ENCODE results near the gene RHO.
"Not testable (repeated sequence)": the region's sequence is repeated elsewhere in the genome, so short reads cannot be mapped to it uniquely, and the experiment has no call there.

RHO gene

DNA sequence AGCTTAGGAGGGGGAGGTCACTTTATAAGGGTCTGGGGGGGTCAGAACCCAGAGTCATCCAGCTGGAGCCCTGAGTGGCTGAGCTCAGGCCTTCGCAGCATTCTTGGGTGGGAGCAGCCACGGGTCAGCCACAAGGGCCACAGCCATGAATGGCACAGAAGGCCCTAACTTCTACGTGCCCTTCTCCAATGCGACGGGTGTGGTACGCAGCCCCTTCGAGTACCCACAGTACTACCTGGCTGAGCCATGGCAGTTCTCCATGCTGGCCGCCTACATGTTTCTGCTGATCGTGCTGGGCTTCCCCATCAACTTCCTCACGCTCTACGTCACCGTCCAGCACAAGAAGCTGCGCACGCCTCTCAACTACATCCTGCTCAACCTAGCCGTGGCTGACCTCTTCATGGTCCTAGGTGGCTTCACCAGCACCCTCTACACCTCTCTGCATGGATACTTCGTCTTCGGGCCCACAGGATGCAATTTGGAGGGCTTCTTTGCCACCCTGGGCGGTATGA, at the start of gene RHO:
Gene RHO, plus strand, starts transcription at position 51 of the 512 bp plus-strand sequence. Its CDS starts 95 bp downstream, at position 146.
- no peak for DNase-seq

DNA sequence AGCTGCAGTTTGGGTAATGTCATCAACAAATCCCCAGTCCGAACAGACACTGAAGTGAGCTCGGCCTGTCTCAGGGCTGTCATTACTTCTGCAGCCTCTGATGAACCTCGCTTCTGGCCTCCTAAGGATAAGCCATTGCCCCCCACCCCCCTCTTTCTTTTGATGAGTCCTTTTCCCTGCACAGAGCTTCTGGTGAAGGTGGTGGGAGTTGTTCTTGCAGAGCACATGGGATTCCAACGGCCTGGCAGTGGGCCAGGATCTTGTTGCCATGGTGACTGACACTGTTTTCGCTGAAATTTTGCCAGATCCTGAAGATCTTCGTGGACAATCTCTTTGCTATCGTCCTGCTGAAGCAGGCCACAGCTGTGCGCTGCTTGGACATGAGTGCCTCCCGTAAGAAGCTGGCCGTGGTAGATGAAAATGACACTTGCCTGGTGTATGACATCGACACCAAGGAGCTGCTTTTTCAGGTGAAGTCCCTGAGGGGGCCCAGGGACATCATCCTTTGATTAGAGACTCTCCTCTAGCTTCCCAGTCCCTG, 47.1 kb upstream of the RHO start:
- DNase-seq: not testable (repeated sequence)

DNA sequence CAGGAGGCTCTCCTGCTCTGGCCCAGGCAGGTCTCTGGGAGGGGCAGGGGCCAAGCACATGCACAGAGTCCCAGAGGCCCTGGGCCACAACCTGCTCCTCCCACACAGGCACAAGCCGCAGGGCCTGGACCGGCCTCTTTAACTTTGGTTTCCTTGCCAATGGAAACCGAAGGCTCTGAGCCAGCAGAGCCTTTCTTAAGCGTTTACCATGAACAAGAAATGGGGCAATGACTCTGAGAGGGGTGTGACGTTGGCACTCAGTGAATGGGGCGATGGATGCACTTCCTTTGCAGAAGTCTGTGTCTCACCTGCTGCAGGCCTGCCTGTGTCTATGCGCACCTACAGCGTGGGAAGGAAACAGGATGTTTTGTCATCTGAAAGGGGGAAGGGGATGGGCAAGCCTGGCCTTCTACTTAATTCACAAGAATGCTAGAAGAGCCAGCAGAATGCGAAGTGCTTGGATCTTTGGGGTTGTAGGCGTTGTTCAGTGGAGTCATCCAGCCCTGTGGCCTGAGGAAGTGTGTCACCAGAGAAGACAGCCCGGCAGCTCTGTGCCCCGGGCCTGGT, 46.6 kb upstream of the RHO start:
- no peak for DNase-seq

DNA sequence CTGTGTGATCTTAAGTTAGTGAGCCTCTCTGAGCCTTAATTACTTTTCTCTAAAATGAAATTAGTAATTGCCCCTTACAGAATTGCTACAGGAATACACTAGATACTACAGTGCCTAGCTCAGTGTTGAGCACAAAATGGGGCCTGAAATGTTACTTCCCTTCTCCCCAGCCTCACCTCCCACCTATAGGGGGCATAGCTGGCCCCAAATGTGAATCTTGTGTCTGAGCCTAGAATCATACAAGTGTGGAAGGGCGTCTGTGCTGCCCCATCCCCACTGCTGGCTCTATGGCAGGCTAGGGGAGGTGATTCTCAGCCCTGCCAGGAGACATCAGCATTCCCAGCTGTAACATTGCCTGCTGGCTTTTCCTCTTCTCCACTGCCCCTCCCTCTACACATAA, 45.7 kb upstream of the RHO start:
- no peak for DNase-seq

DNA sequence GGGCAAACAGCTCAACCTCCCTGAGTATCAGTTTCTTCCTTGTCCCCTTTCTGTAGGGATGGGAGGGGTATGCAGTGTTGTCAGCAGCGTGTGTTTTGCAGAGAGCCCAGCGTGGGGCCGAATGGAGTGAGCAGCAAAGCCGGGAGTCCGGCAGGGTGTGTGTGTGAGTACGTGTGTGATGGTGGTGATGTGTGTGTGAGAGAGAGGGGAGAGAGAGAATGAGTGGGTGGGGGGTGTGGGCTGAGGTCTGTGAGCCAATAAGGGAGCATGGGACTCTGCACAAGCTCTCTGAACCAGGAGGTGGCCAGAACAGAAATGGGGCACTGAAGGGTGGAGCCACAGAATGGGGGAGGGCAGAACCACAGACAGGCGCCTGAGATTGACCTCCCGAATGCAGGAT, 44.6 kb upstream of the RHO start:
- no peak for DNase-seq

DNA sequence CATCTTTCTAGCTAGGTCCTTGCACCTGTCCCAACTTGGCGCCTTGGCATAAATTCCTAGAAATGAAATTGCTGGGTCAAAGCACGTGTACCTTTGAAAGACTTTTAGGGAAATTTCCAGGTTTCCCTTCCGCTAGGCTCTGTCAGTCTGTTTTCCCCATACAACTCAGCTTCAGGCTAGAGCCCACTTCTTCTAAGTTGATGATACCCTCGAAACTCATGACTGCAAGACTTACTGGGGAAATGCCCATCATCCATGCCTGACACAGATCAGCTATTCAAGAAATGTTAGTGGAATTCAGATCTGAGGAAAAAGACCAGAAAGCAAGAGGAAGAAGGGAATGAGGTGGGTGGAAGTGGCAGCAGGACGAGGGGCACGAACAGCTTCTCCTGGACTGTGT, 43.3 kb upstream of the RHO start:
- DNase-seq: not testable (repeated sequence)

DNA sequence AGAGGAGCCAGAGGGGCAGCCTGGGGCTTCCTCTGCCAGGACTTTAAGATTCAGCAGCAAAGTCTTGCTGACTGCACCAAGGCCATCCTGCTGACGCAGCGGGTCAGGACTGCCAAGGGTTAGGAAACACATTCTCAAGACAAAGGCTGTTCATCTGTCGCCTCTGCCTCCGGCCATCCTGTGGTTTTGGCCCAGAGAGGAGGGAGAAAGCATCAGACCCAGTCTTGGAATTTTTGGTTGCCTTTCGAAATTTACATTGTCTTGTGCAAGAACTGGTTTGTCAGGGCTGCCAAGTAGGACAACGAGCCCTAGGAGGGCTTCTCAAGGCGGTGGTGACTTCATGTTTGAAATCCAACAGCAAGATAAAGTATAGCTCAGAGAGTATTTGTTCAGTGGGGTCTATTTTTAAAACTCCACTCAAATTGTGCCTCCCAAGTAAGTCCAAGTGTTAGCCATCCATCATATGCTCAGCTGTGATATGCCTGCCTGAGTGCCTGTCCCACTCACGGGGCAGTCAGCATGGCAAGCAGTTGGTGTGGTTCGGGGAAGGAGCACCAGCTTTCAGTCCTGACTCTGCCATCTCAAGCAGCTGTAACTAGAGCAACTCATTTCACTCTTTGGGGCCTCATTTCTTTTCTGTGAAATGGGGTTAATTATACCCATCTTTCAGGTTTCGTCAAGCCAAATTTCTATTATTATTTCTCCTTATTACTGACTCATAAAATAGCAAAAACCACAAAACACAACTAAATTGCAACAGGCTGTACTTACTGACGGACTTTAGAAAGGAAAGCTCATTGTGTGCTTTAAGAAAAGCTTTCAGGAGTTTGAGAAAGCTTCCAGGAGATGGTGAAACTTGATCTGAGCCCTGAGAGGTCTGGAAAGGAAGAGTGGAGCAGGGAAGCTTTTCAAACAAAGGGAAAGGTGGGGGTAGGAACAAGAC, 42.4 kb upstream of the RHO start:
- no peak for DNase-seq

DNA sequence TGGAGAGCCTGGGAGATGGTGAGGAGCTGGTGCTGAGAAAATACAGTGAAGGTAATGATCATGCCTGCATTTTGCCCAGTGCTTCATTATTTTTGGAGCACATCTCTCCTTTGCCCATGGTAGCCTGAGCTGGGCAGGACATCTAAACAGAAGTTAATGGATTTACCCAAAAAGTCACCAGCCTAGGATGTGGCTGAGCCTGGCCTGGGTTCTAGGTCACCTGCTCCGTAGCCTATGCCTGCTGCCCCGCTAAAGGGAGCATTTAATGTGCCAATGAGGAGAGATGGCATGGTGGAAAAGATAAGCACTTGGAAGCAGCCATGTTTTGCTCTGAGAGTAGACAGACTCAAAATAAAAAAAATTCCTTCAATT, 41.8 kb upstream of the RHO start:
- no peak for DNase-seq

DNA sequence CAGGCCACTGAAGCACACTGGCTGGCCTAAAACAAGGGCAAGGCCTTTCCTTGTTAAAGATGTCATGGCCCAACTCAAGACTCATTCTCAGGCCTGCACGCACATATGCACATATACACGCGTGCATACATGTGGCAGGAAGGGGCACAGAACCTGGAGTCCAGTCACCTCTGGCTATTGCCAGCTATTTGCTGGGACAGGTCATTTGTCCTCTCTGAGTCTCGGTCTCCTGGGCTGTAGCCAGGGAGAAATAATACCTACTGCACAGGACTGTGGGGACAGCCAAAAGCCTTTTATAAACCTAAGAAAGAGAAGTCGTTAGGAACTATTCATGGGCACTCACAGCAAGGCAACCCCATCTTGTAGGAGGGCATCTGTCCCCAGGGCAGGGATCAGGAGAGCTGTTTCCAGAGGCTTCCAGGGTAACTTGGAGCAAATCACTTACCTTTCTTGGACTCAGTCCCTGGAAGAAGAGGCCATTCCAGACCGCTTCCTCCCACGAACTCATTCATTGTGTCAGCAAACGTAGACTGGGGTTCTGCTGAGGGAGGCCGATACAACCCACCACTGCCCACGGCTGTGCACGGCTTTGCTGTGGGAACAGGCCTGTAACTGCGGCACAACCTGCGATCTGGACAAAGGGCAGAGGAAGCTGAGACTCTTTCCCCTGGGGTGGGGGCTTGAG, 41.1 kb upstream of the RHO start:
- DNase-seq: no peak

DNA sequence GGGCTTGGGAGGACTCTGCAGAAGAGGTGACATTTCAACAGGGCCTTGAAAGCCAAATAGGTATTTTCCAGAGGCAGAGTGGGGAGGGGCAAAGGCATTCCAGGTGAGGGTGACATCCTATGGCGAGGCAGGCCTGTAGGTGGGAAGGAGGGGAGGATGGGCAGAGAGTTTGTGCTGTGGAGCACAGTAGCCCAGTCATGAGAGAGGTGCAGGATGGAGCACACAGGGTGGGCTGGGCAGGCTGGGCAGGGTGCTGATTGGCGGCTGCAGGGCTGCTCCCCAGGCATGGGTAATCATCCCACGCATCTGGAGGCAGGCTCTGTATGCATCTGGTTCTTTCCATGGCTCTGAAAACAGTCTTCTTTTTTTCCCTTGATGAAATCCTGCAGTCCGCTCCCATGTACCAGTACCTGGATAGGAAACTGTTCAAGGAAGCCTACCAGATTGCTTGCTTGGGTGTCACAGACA, 40.5 kb upstream of the RHO start:
- DNase-seq: not testable (repeated sequence)

DNA sequence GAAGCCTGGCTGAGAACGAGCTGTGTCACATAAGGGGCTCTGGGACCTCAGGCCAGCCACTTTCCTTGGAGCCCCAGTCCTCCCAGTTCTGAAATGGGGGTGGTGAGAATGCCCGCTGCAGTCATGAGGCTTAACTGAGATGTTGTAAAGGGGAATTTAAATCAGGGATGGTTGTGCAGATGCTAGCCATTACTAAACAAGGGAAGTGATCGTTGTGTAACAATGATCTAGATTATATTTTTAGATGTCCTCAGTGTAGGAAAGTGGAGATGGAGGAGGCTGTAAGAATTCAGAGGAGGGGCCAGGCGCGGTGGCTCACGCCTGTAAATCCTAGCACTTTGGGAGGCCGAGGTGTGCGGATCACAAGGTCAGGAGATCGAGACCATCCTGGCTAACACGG, 39.2 kb upstream of the RHO start:
- DNase-seq: not testable (repeated sequence)

DNA sequence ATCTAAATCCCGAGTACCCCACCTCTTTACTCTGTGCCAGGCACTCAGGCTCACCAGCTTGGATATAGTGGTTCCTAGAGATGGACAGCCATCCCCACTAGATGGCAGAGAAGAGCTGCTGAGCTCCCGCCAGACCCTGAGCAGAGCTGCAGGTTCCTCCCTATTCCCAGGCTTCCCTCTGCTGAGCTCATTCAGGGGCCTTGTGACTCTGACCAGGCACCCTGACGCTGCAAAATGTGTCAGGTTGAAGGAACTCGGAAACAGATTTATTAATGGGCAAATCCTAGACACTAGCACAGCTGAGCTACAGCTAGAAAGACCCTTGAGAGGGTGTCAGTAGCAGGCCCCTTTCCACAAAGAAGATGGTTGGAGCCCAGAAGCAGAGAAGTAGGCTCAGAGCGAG, 38.2 kb upstream of the RHO start:
- DNase-seq: peak; percentile 63

DNA sequence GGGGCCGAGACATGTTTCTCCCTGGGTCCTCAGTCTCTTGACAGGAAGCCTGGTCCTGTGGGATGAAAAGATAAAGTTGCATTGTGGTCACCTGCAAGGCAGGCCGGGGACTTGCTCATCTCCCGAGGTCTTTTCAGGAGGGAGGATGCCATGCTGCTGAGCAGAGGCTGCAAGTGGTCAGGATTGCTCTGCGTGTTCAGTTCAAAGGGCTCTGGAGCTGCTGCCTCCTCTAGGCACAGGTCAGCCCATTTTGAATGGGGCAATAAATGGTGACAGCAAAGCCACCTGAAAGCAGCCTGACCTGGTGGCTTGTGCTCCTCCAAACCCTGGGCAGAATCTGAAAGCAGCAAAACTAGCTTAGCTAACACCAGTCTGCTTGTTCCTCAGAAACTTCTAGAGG, 37.4 kb upstream of the RHO start:
- not testable (repeated sequence) for DNase-seq

DNA sequence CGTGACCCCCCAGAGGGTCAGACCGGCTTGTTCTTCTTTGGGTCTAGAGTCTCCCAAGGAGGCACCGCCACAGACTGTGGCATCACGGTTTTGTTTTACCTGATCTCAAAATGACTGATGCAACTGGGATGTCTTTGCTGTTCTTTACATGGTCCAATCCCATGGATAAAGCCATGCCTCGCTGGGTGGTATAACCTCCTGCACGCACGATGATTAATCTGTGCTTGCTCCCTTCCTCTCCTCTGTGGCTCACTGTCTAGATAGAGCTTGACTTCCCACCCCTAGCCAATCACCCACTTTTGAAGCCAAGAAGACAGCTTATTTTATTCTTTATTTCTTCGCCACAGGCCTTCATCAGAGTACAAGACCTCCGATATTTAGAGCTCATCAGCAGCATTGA, 36.6 kb upstream of the RHO start:
- no peak for DNase-seq

DNA sequence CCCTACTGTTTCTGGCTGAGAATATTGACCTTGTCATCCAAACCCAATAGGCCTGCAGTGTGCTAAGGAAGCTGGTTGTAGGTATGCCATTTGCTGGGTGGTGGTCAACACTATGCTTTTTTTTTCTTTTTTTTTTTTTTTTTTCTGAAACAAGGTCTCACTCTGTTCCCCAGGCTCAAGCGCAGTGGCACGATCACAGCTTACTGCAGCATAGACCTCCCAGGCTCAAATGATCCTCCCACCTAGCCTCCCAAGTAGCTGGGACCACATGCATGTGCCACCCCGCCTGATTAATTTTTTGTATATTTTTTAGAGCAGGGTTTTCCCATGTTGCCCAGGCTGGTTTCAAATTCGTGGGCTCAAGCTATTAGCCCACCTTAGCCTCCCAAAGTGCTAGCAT, 35.7 kb upstream of the RHO start:
- DNase-seq: no peak

DNA sequence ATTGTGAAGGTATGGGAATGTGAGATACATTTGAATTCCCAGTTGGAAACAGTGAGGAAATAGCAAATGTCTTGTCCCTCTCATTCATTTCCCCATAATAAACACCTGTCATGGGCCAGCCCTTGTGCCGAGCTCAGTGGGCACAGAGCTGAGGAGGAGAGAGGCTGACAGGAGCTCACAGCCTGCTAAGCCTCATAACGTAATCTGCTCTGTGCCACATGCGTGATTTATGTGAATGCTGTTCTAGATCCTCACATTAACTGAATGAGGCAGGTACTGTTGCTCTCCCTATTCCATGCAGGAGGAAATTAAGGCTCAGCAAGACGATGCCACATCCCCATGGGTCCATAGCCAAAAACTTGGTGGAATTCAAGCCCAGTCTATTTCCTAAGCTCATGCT, 35.2 kb upstream of the RHO start:
- DNase-seq: no peak

DNA sequence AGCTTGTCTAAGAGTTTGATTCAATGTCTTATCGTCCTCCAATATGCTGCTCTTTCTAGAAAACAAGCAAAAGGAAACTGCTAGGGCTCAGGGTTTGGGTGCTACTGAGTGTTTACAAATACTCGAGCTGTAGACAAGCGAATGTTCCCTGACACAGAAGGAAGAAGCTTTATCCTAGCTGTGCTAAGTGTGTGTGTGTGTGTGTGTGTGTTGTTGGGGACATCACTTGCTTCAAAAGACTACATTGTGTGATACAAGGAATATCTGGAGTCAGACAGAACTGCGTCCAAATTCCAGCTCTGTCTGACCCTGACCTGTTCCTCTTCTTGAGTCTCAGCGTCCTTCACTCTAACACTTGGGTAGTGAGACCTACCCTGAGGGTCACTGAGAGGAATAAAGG, 33.9 kb upstream of the RHO start:
- DNase-seq: not testable (repeated sequence)

DNA sequence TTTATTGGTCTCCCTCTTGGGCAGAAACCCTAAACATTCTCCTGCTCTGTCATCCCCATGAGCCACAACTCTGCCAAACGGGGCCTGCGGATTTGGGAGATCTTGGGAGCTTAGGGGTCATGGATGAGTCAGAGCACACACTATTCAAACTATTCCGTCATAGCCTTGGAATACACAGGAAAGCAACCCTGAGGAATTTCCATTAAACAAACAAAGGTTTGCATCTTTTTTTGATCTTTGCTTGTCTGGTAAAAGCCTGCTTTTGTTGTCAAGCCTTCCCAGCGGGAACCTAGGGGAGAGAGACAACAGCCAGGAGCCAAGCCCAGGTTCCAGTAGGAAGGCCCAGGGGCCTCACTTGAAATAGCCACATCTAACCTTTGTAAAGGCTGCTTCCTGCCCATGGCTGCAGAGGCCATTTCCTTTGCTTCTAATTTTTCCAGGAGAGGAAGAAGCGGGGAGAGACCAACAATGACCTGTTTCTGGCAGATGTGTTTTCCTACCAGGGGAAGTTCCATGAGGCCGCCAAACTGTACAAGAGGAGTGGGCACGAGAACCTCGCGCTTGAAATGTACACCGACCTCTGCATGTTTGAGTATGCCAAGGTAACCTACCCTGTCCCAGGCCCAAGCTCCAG, 33.3 kb upstream of the RHO start:
- DNase-seq: not testable (repeated sequence)

DNA sequence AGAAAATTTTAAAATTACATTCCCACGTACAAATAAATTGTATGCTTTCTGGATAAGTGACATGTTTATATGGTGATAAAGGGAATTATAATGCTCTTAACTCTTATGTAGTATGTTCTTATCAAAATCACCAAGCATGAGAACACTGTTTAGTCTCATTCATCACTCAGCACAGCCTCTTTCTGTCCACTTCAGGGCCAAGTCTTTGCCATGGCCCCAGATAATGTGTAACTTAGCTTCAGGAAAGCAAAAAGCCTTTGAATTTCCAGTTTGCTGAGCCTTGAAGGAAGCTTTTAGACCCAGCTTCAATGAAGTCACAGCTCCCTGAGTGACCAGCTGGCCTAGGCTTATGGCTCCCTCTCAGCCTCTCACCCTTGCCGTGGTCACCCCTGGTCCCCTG, 30.6 kb upstream of the RHO start:
- not testable (repeated sequence) for DNase-seq

DNA sequence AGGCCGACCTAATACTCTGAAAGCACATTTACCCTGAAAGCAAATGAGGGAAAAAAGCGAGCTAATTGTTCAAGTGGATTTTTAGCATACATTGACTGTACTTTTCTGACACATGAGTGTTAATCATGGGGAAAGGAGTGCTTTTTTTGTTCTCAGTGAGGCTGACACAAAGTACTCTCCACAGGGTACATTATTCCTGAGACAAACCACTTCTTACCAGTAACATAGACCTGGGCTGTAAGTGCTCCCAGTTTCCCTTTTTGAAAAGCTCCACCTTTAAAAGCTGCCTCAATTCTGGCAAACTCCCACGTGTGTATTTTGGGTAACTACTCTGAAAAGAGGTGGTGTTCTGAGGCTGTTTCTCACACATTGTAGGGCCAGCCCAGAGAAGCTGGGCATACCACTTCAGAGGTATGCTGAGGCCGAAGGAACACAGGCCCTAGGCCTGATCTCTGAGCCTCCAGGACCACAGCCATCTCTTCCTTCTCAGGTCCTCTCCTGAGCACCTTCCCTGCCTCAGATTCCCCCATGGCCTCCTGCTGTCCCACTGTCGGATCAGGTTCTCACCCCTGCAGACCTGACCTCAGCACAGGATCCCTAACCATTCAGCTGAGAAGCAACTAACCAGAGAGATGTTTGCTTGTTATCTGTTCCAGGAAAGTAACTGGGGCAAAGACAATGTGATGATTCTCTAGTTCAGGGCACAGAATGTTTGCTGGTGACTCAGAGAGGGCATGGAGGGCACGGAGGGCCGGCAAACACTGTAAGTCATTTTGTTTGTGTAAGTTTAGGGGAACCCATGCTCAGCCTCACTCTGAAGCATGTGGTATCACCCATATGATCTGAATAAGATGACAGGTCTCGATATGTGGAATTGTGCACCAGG, 29.6 kb upstream of the RHO start:
- DNase-seq: not testable (repeated sequence)

DNA sequence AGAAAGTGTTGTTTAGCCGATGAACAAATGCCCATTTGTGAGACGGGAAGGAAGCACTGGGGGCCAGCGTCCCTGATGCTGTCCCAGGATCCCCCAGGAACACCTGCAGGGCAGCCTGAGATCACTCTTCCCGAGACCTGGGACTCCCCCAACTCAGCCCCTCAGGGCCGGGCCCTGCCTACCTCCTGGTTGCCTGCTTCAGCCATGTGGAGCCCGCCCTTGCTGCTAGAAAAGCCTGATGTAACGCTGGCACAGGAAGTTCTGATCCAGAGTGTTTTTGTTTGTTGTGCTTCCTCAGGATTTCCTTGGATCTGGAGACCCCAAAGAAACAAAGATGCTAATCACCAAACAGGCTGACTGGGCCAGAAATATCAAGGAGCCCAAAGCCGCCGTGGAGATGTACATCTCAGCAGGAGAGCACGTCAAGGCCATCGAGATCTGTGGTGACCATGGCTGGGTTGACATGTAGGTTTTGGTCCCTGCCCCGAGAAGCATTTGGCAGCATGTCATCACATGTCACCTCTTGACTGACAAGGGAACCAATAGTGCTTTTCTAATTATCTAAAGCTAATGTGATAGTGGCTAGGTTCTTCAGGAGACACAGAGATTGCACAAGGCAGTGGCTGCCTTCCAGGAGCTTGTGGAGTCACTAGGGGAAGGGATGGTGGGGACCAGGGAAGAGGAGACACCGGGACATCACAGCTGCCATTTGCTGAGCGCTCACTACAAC, 28.7 kb upstream of the RHO start:
- DNase-seq: not testable (repeated sequence)

Data from NCI-H1436 (cell line).